HepG2 (cell line): ENCODE results near the gene PACS1. TPM values are rescaled to one million over a fixed set of nuclear protein-coding genes. Genes with fewer than 3 reads are reported as not detected.

Experiments
- ARHGAP35 ChIP-seq: sonication (generic); formaldehyde crosslinking; IDR thresholded peaks from 2 replicates; pipeline ENCODE4 v1.9.0; 2022; ENCODE audit warnings: mild to moderate bottlenecking, inconsistent platforms, moderate library complexity, missing genetic modification reagents, borderline replicate concordance
- CENPBD1 ChIP-seq: sonication (generic); formaldehyde crosslinking; IDR thresholded peaks from 2 replicates; pipeline ENCODE4 v1.8.0; 2022; ENCODE audit warnings: missing genetic modification reagents, low read depth, mild to moderate bottlenecking, borderline replicate concordance
- FOXA3 ChIP-seq: IDR thresholded peaks from 2 replicates; pipeline ENCODE4 v1.6.1; 2016; ENCODE audit warnings: missing genetic modification reagents, missing compliant biosample characterization
- FOXP1 ChIP-seq, 2 experiments: fragments of 450-650 bp in 1 of 2; IDR thresholded peaks; 2 replicates each; pipeline ENCODE4 v1.6.1; 2017 to 2018; ENCODE audit warnings: antibody characterized with exemption in 1 of 2
- FOXP4 ChIP-seq: sonication (generic); formaldehyde crosslinking; IDR thresholded peaks from 2 replicates; pipeline ENCODE4 v1.4.0; 2020; ENCODE audit warnings: missing genetic modification reagents
- GATAD2A ChIP-seq: IDR thresholded peaks from 2 replicates; pipeline ENCODE4 v1.6.1; 2016
- HDAC1 ChIP-seq: sonication (generic); formaldehyde crosslinking; IDR thresholded peaks from 2 replicates; pipeline ENCODE4 v1.5.1; 2020; ENCODE audit warnings: mild to moderate bottlenecking, missing genetic modification reagents
- HDAC2 ChIP-seq: sonication (generic); formaldehyde crosslinking; IDR thresholded peaks from 2 replicates; pipeline ENCODE4 v1.4.0; 2020; ENCODE audit warnings: missing genetic modification reagents
- MATR3 ChIP-seq: sonication (generic); formaldehyde crosslinking; IDR thresholded peaks from 2 replicates; pipeline ENCODE4 v1.4.0; 2020; ENCODE audit warnings: missing genetic modification reagents
- NFIC ChIP-seq: IDR thresholded peaks from 2 replicates; pipeline ENCODE4 v1.6.1; 2012; ENCODE audit warnings: mild to moderate bottlenecking, low read length, inconsistent platforms
- NR2F1 ChIP-seq, 2 experiments: fragments of 450-650 bp in 1 of 2; formaldehyde crosslinking in 1 of 2; IDR thresholded peaks; 2 replicates each; pipeline versions ENCODE4 v1.5.0 to v1.6.1; 2016 to 2020; ENCODE audit warnings: mild to moderate bottlenecking in 1 of 2, missing compliant biosample characterization in 1 of 2, missing genetic modification reagents in 1 of 2, moderate library complexity in 1 of 2
- PATZ1 ChIP-seq: sonication (generic); formaldehyde crosslinking; IDR thresholded peaks from 2 replicates; pipeline ENCODE4 v1.4.0; 2020; ENCODE audit warnings: missing genetic modification reagents
- RXRA ChIP-seq: sonication (generic); formaldehyde crosslinking; IDR thresholded peaks from 2 replicates; pipeline ENCODE4 v1.5.1; 2020; ENCODE audit warnings: missing genetic modification reagents
- SAP130 ChIP-seq: IDR thresholded peaks from 2 replicates; pipeline ENCODE4 v1.6.1; 2016; ENCODE audit warnings: low read depth
- SIN3B ChIP-seq: fragments of 150-350 bp; IDR thresholded peaks from 2 replicates; pipeline ENCODE4 v1.6.1; 2014; ENCODE audit warnings: low read length
- SOX6 ChIP-seq, 2 experiments: fragments of 450-650 bp in 1 of 2; sonication (generic) in 1 of 2; formaldehyde crosslinking in 1 of 2; IDR thresholded peaks; 2 replicates each; pipeline versions ENCODE4 v1.4.0 to v1.6.1; 2017 to 2020; ENCODE audit warnings: antibody characterized with exemption in 1 of 2, mild to moderate bottlenecking in 1 of 2, missing genetic modification reagents in 1 of 2
- ZNF562 ChIP-seq: sonication (generic); formaldehyde crosslinking; IDR thresholded peaks from 2 replicates; pipeline ENCODE4 v1.8.0; 2022; ENCODE audit warnings: missing genetic modification reagents, borderline replicate concordance
- ZNF710 ChIP-seq: sonication (generic); formaldehyde crosslinking; IDR thresholded peaks from 2 replicates; pipeline ENCODE4 v1.5.0; 2020; ENCODE audit warnings: mild to moderate bottlenecking, missing genetic modification reagents, borderline replicate concordance
- polyA plus RNA-seq, 8 experiments: library from polyadenylated mRNA; depleted of rRNA in 3 of 8; stranded (reverse) in 7 of 8; unstranded in 1 of 8; fragments of >200 nt; fragmentation: Illumina TruSeq in 4 of 8; extraction: Trizol in 4 of 8; gene quantifications; 2 replicates each; pipeline versions ENCODE4 v1.2.1 to v1.2.3, GENCODE V29; 2011 to 2016; ENCODE audit warnings: low read depth in 4 of 8, missing spikeins in 1 of 8, mixed read lengths in 1 of 8; ENCODE audit not compliant: insufficient read depth in 1 of 8
- total RNA-seq, 5 experiments: library from RNA; depleted of rRNA; stranded (reverse); fragments of >200 nt; fragmentation: Illumina TruSeq; extraction: Trizol; gene quantifications; 2 replicates each; pipeline ENCODE4 v1.2.3, GENCODE V29; 2016; ENCODE audit warnings: low read depth in 1 of 5

PACS1 gene
- total and polyA plus RNA-seq, 2 of the 13 experiments (the other 11 are each of a cell fraction or from before 2014, with no cell fraction given), result 7.6 to 8.6 TPM

- TF ChIP-seq HDAC1 (CRISPR knock-in tag) (0 out of 2 replicates have a peak, but pooled peaks have one; percentile 17), ZNF710 (CRISPR knock-in tag) (no peak), SAP130 (peak; percentile 21; the same call in 1 of the 2 replicates), NR2F1 (CRISPR knock-in tag; IDR thresholded peaks at IDR 0.05) (0 out of 4 replicates have a peak, but pooled peaks of 1 of the 2 experiments have one; percentile 21), PATZ1 (CRISPR knock-in tag) (peak; percentile 51; the same call in 1 of the 2 replicates), FOXA3 (CRISPR knock-in tag) (peak; percentile 77), SOX6 (IDR thresholded peaks at IDR 0.05) (no peak), SOX6 (CRISPR knock-in tag; IDR thresholded peaks at IDR 0.05) (peak; percentile 76), RXRA (peak; percentile 25; the same call in 1 of the 2 replicates), MATR3 (CRISPR knock-in tag) (no peak), GATAD2A (CRISPR knock-in tag) (peak; percentile 75), NFIC (0 out of 2 replicates have a peak, but pooled peaks have one; percentile 30), ZNF562 (CRISPR knock-in tag) (no peak), SIN3B (no peak), FOXP4 (CRISPR knock-in tag) (peak; percentile 52; the same call in 1 of the 2 replicates), HDAC2 (CRISPR knock-in tag) (peak; percentile 34; the same call in 1 of the 2 replicates), FOXP1 (IDR thresholded peaks at IDR 0.05) (no peak), FOXP1 (CRISPR knock-in tag; IDR thresholded peaks at IDR 0.05) (peak; percentile 45), CENPBD1 (CRISPR knock-in tag) (no peak), ARHGAP35 (CRISPR knock-in tag) (no peak)
Measured at GRCh38 chr11:66195867-66196266, 125.8 kb downstream of the PACS1 start (continued).
